Neural cell (in vitro differentiated cells): ENCODE results near the gene SIGLEC12.

Experiments used
- CTCF ChIP-seq: fragments of 450-650 bp; IDR thresholded peaks from 2 replicates; pipeline ENCODE4 v1.5.1; 2014; ENCODE audit warnings: antibody characterized with exemption, mild to moderate bottlenecking, moderate library complexity; ENCODE audit not compliant: poor library complexity, severe bottlenecking
- EP300 ChIP-seq: fragments of 450-650 bp; conservative IDR thresholded peaks from 2 replicates; pipeline ENCODE4 v1.6.1; 2014; ENCODE audit warnings: antibody characterized with exemption, mild to moderate bottlenecking, moderate library complexity; ENCODE audit not compliant: poor library complexity, severe bottlenecking
- EZH2 ChIP-seq: fragments of 200-600, 300-800 bp; shearing (Covaris generic), sonication (generic); IDR thresholded peaks from 2 replicates; pipeline ENCODE4 v1.6.1; 2014; ENCODE audit warnings: antibody characterized with exemption, low read length, borderline replicate concordance, mild to moderate bottlenecking; ENCODE audit not compliant: insufficient read depth, poor library complexity, severe bottlenecking
- MXI1 ChIP-seq: fragments of 450-650 bp; conservative IDR thresholded peaks from 2 replicates; pipeline ENCODE4 v1.6.1; 2014; ENCODE audit warnings: antibody characterized with exemption, mild to moderate bottlenecking; ENCODE audit not compliant: poor library complexity, severe bottlenecking
- POLR2AphosphoS5 ChIP-seq: IDR thresholded peaks from 2 replicates; pipeline ENCODE4 v1.6.1; 2012
- REST ChIP-seq: IDR thresholded peaks from 2 replicates; pipeline ENCODE4 v1.6.1; 2012; ENCODE audit warnings: borderline replicate concordance
- SMC3 ChIP-seq: fragments of 450-650 bp; conservative IDR thresholded peaks from 2 replicates; pipeline ENCODE4 v1.6.1; 2014; ENCODE audit warnings: antibody characterized with exemption, mild to moderate bottlenecking, moderate library complexity; ENCODE audit not compliant: poor library complexity
- TAF1 ChIP-seq: IDR thresholded peaks from 2 replicates; pipeline ENCODE4 v1.6.1; 2012; ENCODE audit warnings: low read depth

GRCh38 chr19:51490676-51491075 is 10.9 kb downstream of the SIGLEC12 start:
- TF ChIP-seq TAF1 (no peak), CTCF (no peak), EZH2 (no peak), POLR2AphosphoS5 (no peak), EP300 (no peak), MXI1 (no peak), REST (no peak), SMC3 (no peak)
